ENCODE results near the gene KCNG2. TPM values are rescaled to one million over a fixed set of nuclear protein-coding genes. Genes with fewer than 3 reads are reported as not detected.

The KCNG2 gene
- total RNA-seq, 2 donors from 2014 or later, result 1.5 TPM; not detected in 1

GRCh38 chr18:79819064-79819967 lies 21.6 kb downstream of the KCNG2 start:
- no peaks in the 10 kb centered on the region for H3K27me3 ChIP-seq (replicated peaks; ENCODE audit: insufficient read depth)
- DNase-seq (ENCODE audit: low spot score) (no peak), ATAC-seq (ENCODE audit: insufficient number of reproducible peaks, low FRiP score, low read depth) (no peak)
- TF ChIP-seq, protein P1, sequence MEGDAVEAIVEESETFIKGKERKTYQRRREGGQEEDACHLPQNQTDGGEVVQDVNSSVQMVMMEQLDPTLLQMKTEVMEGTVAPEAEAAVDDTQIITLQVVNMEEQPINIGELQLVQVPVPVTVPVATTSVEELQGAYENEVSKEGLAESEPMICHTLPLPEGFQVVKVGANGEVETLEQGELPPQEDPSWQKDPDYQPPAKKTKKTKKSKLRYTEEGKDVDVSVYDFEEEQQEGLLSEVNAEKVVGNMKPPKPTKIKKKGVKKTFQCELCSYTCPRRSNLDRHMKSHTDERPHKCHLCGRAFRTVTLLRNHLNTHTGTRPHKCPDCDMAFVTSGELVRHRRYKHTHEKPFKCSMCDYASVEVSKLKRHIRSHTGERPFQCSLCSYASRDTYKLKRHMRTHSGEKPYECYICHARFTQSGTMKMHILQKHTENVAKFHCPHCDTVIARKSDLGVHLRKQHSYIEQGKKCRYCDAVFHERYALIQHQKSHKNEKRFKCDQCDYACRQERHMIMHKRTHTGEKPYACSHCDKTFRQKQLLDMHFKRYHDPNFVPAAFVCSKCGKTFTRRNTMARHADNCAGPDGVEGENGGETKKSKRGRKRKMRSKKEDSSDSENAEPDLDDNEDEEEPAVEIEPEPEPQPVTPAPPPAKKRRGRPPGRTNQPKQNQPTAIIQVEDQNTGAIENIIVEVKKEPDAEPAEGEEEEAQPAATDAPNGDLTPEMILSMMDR (IDR thresholded peaks at IDR 0.05), result no peak
- H3K4me3 ChIP-seq, result no peak overlapping the region
- no peak overlapping the region for H3K27ac ChIP-seq
- no peaks in the 10 kb centered on the region for H3K36me3 ChIP-seq
- H3K9me3 ChIP-seq, result no peaks in the 10 kb centered on the region
- no peaks in the 10 kb centered on the region for H3K4me1 ChIP-seq (ENCODE audit: control insufficient read depth in 1 of 2, low read depth in 2 of 2)

- ATAC-seq (ENCODE audit: insufficient number of reproducible peaks, low FRiP score, low read depth), result no peak
These were observed 22.2 kb downstream of the KCNG2 start for GRCh38 chr18:79819968-79820351.

DNA sequence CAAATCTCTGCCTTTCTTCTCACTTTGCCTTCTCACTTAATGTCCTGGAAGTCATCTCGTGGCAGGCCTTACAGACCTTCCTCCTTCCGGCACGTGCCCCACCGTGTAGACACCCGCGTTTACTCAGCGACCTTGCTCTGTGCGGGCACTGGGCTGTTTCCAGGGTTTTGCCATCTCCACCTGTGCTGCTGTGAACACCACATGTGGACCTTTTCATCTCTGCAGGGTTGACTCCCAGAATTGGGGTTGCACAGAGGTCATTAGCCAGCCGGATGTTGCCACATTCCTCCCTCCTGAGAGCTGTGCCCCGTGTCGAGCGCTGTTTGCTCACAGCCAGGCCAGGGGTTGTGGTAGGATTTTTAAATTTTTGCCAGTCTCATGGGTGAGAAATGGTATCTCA lies 25.4 kb downstream of the KCNG2 start:
- no peaks in the 10 kb centered on the region for H3K36me3 ChIP-seq
- no peaks in the 10 kb centered on the region for H3K27me3 ChIP-seq (replicated peaks; ENCODE audit: insufficient read depth)
- ATAC-seq (ENCODE audit: insufficient number of reproducible peaks, low FRiP score, low read depth), result no peak
- TF ChIP-seq, protein P1 (IDR thresholded peaks at IDR 0.05), result no peak
- no peak for DNase-seq (ENCODE audit: low spot score)
- no peak overlapping the region for H3K27ac ChIP-seq
- H3K9me3 ChIP-seq, result no peaks in the 10 kb centered on the region
- no peak overlapping the region for H3K4me3 ChIP-seq
- H3K4me1 ChIP-seq (ENCODE audit: control insufficient read depth in 1 of 2, low read depth in 2 of 2), result no peaks in the 10 kb centered on the region

More at GRCh38 chr18:79819968-79820351, 22.2 kb downstream of the KCNG2 start:
- no peaks in the 10 kb centered on the region for H3K4me1 ChIP-seq (ENCODE audit: control insufficient read depth in 1 of 2, low read depth in 2 of 2)
- no peak overlapping the region for H3K27ac ChIP-seq
- H3K4me3 ChIP-seq, result no peak overlapping the region
- TF ChIP-seq, protein P1 (IDR thresholded peaks at IDR 0.05), result no peak
- no peak for DNase-seq (ENCODE audit: low spot score)
- no peaks in the 10 kb centered on the region for H3K27me3 ChIP-seq (replicated peaks; ENCODE audit: insufficient read depth)
- no peaks in the 10 kb centered on the region for H3K36me3 ChIP-seq
- H3K9me3 ChIP-seq, result no peaks in the 10 kb centered on the region

DNA sequence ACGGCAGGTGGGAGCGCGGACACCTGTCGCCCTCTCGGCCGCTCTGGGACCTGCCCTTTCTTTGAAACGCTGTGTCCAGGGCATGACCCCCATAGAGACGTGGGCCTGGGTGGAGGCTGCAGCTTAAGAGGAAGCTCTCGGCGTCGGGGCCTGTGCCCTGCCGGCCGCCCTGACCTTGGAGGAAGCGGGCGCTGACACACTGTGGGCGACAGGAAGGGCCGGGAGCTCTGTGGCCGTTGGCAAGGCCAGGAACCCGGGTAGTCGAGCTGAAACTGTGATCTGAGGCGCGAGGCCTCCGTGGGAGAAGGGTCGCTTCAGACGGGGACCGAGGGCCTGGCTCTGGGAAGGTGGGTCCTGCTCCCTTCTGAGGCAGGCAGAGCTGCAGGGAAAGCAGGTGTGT lies 28.2 kb downstream of the KCNG2 start:
- Histone ChIP-seq H3K36me3 (no peaks in the 10 kb centered on the region), H3K4me1 (ENCODE audit: control insufficient read depth in 1 of 2, low read depth in 2 of 2) (no peaks in the 10 kb centered on the region), H3K27ac (no peak overlapping the region), H3K9me3 (no peaks in the 10 kb centered on the region), H3K27me3 (replicated peaks; ENCODE audit: insufficient read depth) (no peaks in the 10 kb centered on the region), H3K4me3 (no peak overlapping the region)
- TF ChIP-seq, protein P1 (IDR thresholded peaks at IDR 0.05), result no peak
- ATAC-seq (ENCODE audit: insufficient number of reproducible peaks, low FRiP score, low read depth), result no peak
- no peak for DNase-seq (ENCODE audit: low spot score)

DNA sequence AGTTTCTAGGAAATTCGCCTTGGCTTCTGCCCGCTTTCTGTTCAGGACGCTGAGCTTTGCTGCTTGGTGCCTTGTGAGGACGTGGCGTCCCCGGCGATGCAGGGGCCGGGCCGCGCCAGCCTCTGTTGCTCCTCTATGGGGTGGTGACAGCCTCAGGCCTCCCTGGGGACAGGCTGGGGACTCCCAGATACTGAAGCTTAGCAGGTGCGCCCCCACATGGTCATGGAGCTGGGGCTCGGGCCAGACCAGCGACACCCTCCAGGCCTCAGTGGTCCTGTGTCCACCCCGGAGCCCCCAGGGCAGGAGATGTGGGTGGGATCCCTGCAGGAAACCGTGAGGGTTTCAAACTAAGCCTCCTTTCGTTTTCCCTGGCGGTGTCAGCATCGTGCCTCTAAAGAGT lies 29.2 kb downstream of the KCNG2 start:
- no peak for DNase-seq (ENCODE audit: low spot score)
- ATAC-seq (ENCODE audit: insufficient number of reproducible peaks, low FRiP score, low read depth), result no peak

More for the DNA sequence above, 29.2 kb downstream of the KCNG2 start:
- Histone ChIP-seq H3K36me3 (no peaks in the 10 kb centered on the region), H3K27ac (no peak overlapping the region), H3K9me3 (no peaks in the 10 kb centered on the region), H3K4me1 (ENCODE audit: control insufficient read depth in 1 of 2, low read depth in 2 of 2) (no peaks in the 10 kb centered on the region), H3K27me3 (replicated peaks; ENCODE audit: insufficient read depth) (no peaks in the 10 kb centered on the region), H3K4me3 (no peak overlapping the region)
- TF ChIP-seq, protein P1 (IDR thresholded peaks at IDR 0.05), result no peak

All from thoracic aorta (tissue), 2 donors.